GM21447 (cell line): ENCODE results near the gene NOX4.
"Not testable (repeated sequence)": the region's sequence is repeated elsewhere in the genome, so short reads cannot be mapped to it uniquely, and the experiment has no call there.

Experiments used
- ATAC-seq: cut with Tn5 transposase; IDR thresholded peaks from one replicate; pipeline ENCODE4 v1.9.1; 2021; ENCODE audit not compliant: unreplicated experiment

Gene NOX4

DNA sequence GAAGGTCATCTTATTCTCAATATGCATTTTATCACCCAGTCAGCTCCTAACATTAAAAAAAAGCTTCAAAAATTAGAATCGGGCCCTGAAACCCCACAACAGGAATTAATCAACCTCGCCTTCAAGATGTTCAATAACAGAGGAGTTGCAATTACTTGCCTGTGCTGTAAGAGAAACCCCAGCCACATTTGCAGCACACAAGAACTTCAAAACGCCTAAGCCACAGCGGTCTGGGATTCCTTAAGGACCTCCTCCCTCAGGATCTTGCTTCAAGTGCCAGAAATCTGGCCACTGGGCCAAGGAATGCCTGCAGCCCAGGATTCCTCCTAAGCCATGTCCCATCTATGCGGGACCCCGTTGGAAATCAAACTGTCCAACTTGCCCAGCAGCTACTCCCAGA lies 108.2 kb downstream of the NOX4 start:
- not testable (repeated sequence) for ATAC-seq

- ATAC-seq: no peak
Measured at GRCh38 chr11:89381094-89381493, 110.1 kb downstream of the NOX4 start.

- ATAC-seq: not testable (repeated sequence)
Measured at GRCh38 chr11:89379976-89380771, 111.0 kb downstream of the NOX4 start.

GRCh38 chr11:89378986-89379385 lies 112.2 kb downstream of the NOX4 start:
- ATAC-seq: not testable (repeated sequence)

DNA sequence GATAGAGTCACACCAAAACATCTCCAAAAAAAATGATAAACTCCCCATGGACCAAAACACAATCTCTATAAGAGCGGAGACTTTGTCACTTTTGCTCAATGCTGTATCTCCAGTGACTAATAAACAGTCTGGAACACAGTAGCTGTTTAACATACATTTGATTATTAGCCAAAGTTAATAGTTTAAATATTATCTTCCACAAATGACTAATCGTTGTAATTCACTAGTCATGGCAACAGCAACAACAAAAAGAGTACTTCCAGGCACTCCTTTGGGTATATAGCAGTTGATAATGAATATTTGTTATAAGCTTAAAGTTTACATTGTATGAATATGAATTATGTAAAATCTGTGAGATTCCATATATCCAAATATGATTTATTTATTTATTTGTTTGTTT lies 121.8 kb downstream of the NOX4 start:
- not testable (repeated sequence) for ATAC-seq

GRCh38 chr11:89364856-89365255 lies 126.3 kb downstream of the NOX4 start:
- not testable (repeated sequence) for ATAC-seq

DNA sequence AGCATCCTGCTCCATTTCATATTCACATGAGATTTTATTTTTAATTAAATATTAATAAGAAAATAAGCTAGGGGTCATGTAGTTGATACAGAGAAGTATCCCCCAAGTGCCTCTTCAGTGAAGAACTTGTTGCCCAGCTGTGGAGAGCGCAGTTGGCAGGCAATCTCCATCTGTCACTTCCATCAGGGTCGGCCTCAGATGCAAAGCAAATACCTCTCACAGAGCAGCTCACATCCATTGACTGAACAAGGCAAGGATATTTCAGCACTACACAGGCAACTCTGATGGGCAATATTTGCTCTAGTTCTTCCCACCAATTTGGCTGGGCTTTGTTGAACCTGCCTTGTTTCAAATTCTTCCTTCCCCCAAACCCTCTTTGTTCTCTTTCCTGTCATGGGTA lies 129.4 kb downstream of the NOX4 start:
- no peak for ATAC-seq

DNA sequence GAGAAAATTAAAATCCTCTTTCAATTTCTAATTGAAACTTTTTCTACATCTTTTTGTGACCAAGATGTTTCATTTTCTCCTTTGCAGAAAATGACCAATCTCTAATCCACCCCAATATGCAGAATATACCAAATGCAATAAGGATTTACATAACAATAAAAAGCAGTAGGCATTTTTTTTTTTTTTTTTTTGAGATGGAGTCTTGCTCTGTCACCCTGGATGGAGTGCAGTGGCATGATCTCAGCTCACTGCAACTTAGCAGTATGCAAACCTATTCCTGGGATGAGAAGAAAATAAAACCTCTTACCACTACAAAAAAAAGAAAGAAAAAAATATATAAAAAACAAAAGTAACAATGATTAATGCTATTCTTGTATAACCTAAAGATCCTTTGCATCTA lies 132.0 kb downstream of the NOX4 start:
- ATAC-seq: not testable (repeated sequence)

DNA sequence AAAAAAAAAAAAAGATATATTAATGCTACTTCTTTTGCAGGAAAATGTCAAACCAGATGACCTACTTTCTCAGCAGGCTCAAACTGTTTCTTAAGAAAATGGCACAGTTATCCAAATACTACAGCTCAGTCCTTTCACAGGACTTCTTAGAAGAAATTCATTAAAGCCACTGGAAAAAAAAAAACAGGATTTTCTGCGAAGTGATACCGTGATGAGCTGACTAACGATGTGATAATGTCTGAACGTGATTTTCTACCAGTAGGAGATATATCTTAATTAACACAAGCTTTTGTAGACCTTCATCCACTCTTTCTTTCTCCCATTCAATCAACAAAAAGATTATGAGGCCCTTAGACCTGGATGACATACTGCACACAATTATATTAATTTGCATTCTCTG lies 132.4 kb downstream of the NOX4 start:
- ATAC-seq: no peak

DNA sequence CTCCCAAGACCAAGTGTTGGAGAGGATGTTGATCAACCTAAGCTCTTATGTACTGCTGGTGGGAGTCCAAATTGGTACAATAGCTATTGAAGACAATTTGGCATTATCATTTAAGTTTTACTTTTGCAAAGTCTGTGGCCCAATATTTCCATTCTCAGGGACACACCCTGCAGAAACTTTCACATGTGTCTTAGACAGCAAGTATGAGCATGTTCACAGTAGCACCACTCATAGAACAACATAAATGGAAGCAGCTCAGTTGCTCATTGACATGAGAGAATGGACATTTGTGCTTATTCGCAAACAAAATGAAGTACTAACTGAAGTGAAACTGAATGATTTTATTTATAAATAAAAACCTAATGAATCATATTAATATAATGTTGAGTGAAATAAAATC lies 135.5 kb downstream of the NOX4 start:
- ATAC-seq: no peak

- ATAC-seq: not testable (repeated sequence)
Measured at GRCh38 chr11:89354513-89354912, 136.7 kb downstream of the NOX4 start.

- ATAC-seq: no peak
Measured at GRCh38 chr11:89347071-89347470, 144.1 kb downstream of the NOX4 start.

- no peak for ATAC-seq
Measured at GRCh38 chr11:89346601-89347000, 144.6 kb downstream of the NOX4 start.

DNA sequence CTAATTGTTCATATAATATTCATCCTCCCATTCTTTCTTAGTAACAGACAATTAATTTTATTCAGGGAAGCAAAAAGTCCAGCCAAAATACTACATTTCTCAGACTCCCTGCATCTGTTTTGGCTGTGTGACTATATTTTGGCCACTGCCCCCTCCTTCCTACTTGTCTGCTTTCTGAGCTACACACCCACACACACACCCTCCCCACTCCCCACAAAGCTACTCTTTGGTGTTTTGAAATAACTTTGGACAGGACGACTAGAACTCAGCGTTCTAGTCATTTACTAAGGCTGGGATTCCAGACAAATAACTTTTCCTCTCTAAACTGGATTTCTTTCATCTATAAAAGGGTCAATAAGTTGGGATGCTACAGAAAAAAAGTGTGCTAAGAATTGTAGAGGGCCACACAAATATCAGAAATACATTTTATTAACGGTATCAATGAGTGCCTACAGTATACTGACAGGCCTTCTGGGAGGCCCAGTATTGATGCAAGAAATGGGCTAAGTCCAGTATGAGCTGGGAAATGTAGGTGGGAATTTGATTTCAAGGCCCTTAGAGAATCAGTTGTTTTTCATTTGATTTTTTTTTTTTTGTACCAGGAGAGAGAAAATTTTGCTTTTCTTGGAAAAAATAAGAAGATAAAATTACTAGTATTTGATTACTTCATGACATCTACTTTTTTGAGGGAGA lies 148.1 kb downstream of the NOX4 start:
- not testable (repeated sequence) for ATAC-seq

DNA sequence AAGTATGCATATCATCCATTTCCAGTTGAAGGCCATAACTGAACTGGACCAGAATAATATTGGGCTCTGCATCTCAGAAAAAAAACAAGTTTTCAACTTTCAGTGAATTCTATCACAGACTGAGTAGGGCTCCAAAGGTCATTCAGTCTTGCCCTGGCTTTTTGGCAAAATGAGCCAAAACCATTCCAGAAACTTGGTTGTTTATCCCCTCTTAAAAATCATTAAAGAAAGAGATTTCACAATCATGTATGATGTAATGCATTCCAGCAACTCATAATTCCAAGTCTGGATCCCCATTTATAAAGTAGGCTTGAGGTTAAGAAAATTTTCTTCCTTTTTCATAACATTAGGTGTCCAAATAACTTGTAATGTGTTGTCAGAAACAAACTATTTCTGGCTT lies 150.7 kb downstream of the NOX4 start:
- ATAC-seq: not testable (repeated sequence)

DNA sequence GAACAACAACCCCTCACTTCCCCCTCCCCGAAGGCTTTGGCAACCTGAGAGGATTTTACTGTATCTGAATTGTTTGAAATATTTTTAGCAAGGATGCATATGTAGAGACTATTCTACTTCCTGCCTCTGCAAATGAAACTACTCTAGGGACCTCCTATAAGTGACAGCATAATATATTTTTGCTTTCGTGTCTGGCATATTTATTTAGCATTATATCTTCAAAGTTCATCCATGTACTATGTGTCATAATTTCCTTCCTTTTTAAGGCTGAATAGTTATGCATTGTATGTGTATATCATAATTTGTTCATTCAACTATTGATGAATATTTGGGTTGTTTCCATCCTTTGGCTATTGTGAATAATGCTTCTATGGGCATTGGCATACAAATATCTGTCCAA lies 153.1 kb downstream of the NOX4 start:
- not testable (repeated sequence) for ATAC-seq

DNA sequence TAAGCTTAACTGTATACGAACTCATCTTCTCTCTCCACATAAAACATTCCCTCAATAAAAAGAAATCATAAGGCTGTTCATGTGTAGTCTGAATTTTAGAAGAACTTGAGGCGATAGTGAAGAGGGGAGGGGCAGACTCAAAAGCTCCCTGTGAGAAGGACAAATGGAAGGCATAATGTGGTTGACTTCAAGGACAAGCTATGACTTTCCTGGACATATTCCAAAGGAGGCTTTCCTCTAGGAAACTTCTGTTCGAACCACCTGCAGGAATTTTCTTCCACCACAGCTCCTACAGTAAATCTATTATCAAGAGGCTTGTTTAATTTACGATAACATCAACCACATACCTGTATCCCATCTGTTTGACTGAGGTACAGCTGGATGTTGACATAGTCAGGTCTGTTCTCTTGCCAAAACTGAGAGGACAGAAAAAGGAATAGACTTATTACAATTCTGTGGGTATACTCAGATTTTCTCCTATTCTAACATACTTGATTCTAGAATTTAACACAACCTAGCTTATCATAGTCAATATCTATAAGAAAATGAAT lies 154.0 kb downstream of the NOX4 start:
- ATAC-seq: not testable (repeated sequence)

- ATAC-seq: not testable (repeated sequence)
Measured at GRCh38 chr11:89333704-89334103, 157.5 kb downstream of the NOX4 start.

- not testable (repeated sequence) for ATAC-seq
Measured at GRCh38 chr11:89331940-89332339, 159.2 kb downstream of the NOX4 start.

DNA sequence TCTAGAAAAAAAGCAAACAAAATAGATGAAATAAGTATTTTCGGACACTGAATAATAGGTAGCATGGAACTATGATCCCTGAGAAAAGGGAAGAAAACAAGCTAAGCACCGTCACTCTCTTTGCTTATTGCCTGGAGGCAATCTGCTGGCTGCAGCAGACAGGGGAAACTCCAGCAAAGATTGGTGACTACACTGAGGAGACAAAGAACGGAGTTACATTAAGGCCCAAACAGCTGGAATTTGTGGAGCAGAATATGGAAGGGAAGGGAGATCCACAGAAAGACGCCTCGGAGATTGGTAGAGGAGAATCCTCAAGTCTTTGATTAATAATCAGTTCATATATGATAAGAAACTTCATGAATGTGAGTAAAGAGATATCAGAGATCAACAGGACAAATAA lies 163.3 kb downstream of the NOX4 start:
- ATAC-seq: no peak

DNA sequence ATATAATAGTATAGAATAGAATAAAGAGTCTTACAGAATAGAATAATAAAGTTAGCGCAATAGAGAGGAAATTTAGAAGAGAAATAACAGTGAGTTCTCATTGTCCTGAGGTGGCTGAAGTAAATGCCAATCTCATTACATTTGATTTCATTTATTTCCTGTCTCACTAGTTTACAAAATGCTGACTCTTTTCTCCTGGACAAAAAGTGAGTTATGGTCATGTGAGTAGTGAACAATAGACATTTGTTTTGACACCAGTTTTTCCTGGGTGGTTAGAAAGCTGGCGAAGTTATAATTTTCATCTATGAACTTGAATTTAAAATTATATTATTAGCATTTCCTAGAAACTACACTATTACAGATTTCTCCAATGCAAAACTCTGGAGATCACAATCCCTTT lies 169.8 kb downstream of the NOX4 start:
- ATAC-seq: no peak

- not testable (repeated sequence) for ATAC-seq
Measured at GRCh38 chr11:89310607-89311006, 180.6 kb downstream of the NOX4 start.
